Neural progenitor cell (in vitro differentiated cells): ENCODE data around the gene TTLL5. TPM values are rescaled to one million over a fixed set of nuclear protein-coding genes. Genes with fewer than 3 reads are reported as not detected.

Experiments
- DNase-seq: peaks from one replicate; pipeline ENCODE4 v3.0.0-alpha.2; 2016; ENCODE audit warnings: low spot score
- H2AFZ ChIP-seq: fragments of 200-600 bp; sonication (generic); replicated peaks from 2 replicates; pipeline ENCODE4 v1.6.1; 2016; ENCODE audit warnings: antibody characterized with exemption
- H3F3A ChIP-seq: fragments of 200-600 bp; sonication (generic); 2 replicates; pipeline ENCODE4 v1.6.1; 2016; ENCODE audit warnings: antibody characterized with exemption, low read depth
- H3K27ac ChIP-seq: fragments of 200-600 bp; sonication (generic); 2 replicates; pipeline ENCODE4 v1.5.1; 2016; ENCODE audit warnings: mild to moderate bottlenecking
- H3K27me3 ChIP-seq: fragments of 200-600 bp; sonication (generic); 2 replicates; pipeline ENCODE4 v1.6.1; 2016; ENCODE audit warnings: mild to moderate bottlenecking, moderate library complexity
- H3K36me3 ChIP-seq: fragments of 200-600 bp; sonication (generic); 2 replicates; pipeline ENCODE4 v1.5.1; 2016
- H3K4me1 ChIP-seq: fragments of 200-600 bp; sonication (generic); 2 replicates; pipeline ENCODE4 v1.6.1; 2016; ENCODE audit warnings: mixed run types
- H3K4me2 ChIP-seq: fragments of 200-600 bp; sonication (generic); 2 replicates; pipeline ENCODE4 v1.6.1; 2016
- H3K4me3 ChIP-seq: fragments of 200-600 bp; sonication (generic); 2 replicates; pipeline ENCODE4 v1.5.1; 2016
- H3K79me2 ChIP-seq: fragments of 200-600 bp; sonication (generic); 2 replicates; pipeline ENCODE4 v1.6.1; 2016; ENCODE audit warnings: low read depth
- H3K9ac ChIP-seq: fragments of 200-600 bp; sonication (generic); 2 replicates; pipeline ENCODE4 v1.6.1; 2016
- H3K9me3 ChIP-seq: fragments of 200-600 bp; sonication (generic); 2 replicates; pipeline ENCODE4 v1.5.1; 2016; ENCODE audit warnings: low read depth
- H4K20me1 ChIP-seq: fragments of 200-600 bp; sonication (generic); 2 replicates; pipeline ENCODE4 v1.6.1; 2016; ENCODE audit warnings: low read depth
- H3K27ac Mint-ChIP-seq: 3 replicates; pipeline ENCODE4 v1.8.0; 2021; ENCODE audit warnings: mixed read lengths
- H3K27me3 Mint-ChIP-seq: 2 replicates; pipeline ENCODE4 v1.8.0; 2022; ENCODE audit warnings: low read depth, mild to moderate bottlenecking, inconsistent platforms, moderate library complexity, mixed read lengths; ENCODE audit not compliant: insufficient read depth
- H3K36me3 Mint-ChIP-seq: 3 replicates; pipeline ENCODE4 v1.8.0; 2021; ENCODE audit warnings: mixed read lengths
- H3K4me1 Mint-ChIP-seq: 3 replicates; pipeline ENCODE4 v1.8.0; 2021; ENCODE audit warnings: mixed read lengths
- H3K4me3 Mint-ChIP-seq: 3 replicates; pipeline ENCODE4 v1.8.0; 2021; ENCODE audit warnings: mild to moderate bottlenecking, moderate library complexity, mixed read lengths
- H3K9me3 Mint-ChIP-seq: 3 replicates; pipeline ENCODE4 v1.8.0; 2020; ENCODE audit warnings: mixed read lengths
- EZH2 ChIP-seq: fragments of 200-600 bp; sonication (generic); IDR thresholded peaks from 2 replicates; pipeline ENCODE4 v1.6.1; 2017; ENCODE audit warnings: antibody characterized with exemption, mild to moderate bottlenecking, moderate library complexity
- EZH2phosphoT487 ChIP-seq: fragments of 200-600 bp; sonication (generic); IDR thresholded peaks from 2 replicates; pipeline ENCODE4 v1.6.1; 2017; ENCODE audit warnings: antibody characterized with exemption
- total RNA-seq: library from RNA; depleted of rRNA; stranded (reverse); fragments of >200 nt; gene quantifications from 2 replicates; pipeline ENCODE4 v1.2.3, GENCODE V29; 2015; ENCODE audit warnings: low replicate concordance
- TF ChIP-seq, protein P1 (sequence below): fragments of 200-600 bp; sonication (generic); IDR thresholded peaks from 2 replicates; pipeline ENCODE4 v1.5.1; 2017; ENCODE audit warnings: antibody characterized with exemption, mild to moderate bottlenecking

The TTLL5 gene
- total RNA-seq, 1 donor from 2014 or later: 61.4 TPM

DNA sequence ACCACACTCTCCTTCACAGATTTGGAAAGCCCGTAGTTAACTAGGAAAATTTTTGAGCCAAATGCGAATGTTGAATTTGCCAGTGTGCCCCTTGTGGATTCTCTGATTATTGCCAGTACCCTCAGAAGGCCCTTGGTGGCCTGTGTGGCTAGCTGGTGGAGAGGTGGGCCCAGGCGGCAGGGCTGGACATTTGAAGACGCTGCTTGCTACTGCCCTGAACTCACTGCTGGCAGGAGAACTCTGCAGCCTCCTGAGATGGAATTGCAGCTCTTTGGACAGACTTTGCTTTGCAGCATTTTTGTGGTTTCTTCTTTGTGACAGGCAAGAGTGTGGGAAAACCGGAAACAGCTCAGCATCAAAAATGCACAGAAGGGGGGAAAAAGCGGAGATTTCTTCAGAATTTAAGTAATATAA, 223.2 kb downstream of the TTLL5 start:
- no peak overlapping the region for H3K9ac ChIP-seq
- H3K4me2 ChIP-seq: no peak overlapping the region

DNA sequence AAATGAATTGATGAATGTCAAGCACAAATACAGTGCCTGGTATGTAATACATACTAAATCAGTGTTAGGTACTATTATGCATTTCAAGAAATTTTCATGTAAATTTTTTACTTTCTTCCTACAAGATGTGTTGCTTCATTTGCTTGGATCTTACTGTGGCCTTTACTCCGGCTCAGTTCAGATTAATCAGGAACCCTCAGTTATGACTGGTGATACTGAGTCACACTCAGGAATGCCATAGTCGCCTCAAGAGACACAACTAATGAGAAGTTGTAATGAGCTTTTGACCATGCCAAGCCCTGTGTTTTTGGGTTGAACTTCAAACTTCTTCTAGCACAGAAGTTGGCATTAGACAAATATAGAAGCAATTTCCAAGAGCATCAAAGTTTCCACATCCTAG, 224.8 kb downstream of the TTLL5 start:
- no peaks in the 10 kb centered on the region for H4K20me1 ChIP-seq
- no peak overlapping the region for H3K4me3 ChIP-seq
- H2AFZ ChIP-seq: no peak overlapping the region
- Mint-ChIP-seq H3K4me1 (peaks cover 7% of the 10 kb centered on the region), H3K9me3 (no peaks in the 10 kb centered on the region), H3K36me3 (peaks cover 12% of the 10 kb centered on the region), H3K27ac (no peak overlapping the region), H3K27me3 (peaks cover under 1% of the 10 kb centered on the region), H3K4me3 (no peak overlapping the region)
- no peaks in the 10 kb centered on the region for H3F3A ChIP-seq
- H3K27me3 ChIP-seq: no peaks in the 10 kb centered on the region
- no peaks in the 10 kb centered on the region for H3K79me2 ChIP-seq
- no peaks in the 10 kb centered on the region for H3K36me3 ChIP-seq
- DNase-seq: no peak
- H3K9ac ChIP-seq: no peak overlapping the region
- H3K4me2 ChIP-seq: no peak overlapping the region
- H3K9me3 ChIP-seq: no peaks in the 10 kb centered on the region
- no peak overlapping the region for H3K27ac ChIP-seq
- H3K4me1 ChIP-seq: no peaks in the 10 kb centered on the region
- TF ChIP-seq EZH2phosphoT487 (no peak), EZH2 (no peak)
- TF ChIP-seq, protein P1, sequence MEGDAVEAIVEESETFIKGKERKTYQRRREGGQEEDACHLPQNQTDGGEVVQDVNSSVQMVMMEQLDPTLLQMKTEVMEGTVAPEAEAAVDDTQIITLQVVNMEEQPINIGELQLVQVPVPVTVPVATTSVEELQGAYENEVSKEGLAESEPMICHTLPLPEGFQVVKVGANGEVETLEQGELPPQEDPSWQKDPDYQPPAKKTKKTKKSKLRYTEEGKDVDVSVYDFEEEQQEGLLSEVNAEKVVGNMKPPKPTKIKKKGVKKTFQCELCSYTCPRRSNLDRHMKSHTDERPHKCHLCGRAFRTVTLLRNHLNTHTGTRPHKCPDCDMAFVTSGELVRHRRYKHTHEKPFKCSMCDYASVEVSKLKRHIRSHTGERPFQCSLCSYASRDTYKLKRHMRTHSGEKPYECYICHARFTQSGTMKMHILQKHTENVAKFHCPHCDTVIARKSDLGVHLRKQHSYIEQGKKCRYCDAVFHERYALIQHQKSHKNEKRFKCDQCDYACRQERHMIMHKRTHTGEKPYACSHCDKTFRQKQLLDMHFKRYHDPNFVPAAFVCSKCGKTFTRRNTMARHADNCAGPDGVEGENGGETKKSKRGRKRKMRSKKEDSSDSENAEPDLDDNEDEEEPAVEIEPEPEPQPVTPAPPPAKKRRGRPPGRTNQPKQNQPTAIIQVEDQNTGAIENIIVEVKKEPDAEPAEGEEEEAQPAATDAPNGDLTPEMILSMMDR: no peak

More for the DNA sequence above, 223.2 kb downstream of the TTLL5 start:
- no peak overlapping the region for H3K4me3 ChIP-seq
- no peaks in the 10 kb centered on the region for H3K36me3 ChIP-seq
- no peaks in the 10 kb centered on the region for H3K79me2 ChIP-seq
- H3K9me3 ChIP-seq: no peaks in the 10 kb centered on the region
- TF ChIP-seq EZH2phosphoT487: no peak
- TF ChIP-seq, protein P1: peak; percentile 49
- DNase-seq: peak; percentile 11
- peaks cover 7% of the 10 kb centered on the region for H3K4me1 Mint-ChIP-seq
- no peak overlapping the region for H3K27ac Mint-ChIP-seq
- no peaks in the 10 kb centered on the region for H3F3A ChIP-seq
- H3K4me3 Mint-ChIP-seq: no peak overlapping the region
- H2AFZ ChIP-seq: no peak overlapping the region
- H3K36me3 Mint-ChIP-seq: peaks cover 12% of the 10 kb centered on the region
- peaks cover 2% of the 10 kb centered on the region for H3K27me3 Mint-ChIP-seq
- no peak overlapping the region for H3K27ac ChIP-seq
- no peaks in the 10 kb centered on the region for H3K27me3 ChIP-seq
- no peaks in the 10 kb centered on the region for H4K20me1 ChIP-seq
- H3K9me3 Mint-ChIP-seq: no peaks in the 10 kb centered on the region
- no peaks in the 10 kb centered on the region for H3K4me1 ChIP-seq

DNA sequence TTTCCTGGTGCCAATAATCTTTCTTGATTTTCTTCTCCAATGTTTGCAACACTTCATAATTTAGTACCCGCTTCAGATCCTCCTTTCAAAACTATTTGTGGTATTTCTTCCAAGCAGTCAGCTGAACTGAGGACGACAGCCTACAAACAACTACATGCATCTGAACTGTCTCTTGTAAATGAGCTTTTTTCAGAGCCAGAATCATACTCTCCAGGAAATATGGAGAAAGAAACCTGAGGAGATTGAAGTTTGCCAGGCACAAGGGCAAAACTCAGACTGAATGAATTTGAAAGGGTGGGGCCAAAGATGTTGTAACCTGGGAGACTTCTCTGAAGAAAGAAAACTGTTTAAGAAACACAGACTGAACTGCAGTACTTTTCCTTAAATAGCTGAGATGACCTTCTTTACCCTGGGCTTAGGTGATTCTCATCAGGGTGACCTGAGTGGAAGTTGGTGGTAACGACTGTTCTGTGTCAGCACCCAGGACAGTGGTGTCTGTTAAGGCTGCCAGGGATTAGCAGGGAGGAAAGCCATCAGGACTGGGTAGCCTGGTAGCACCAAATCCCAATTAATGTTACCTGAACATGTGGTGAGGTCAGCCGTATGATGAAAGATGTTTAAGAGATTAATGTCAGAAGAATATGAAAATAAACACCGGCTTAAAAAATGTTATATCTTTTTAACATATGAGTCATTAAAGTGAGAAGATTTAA, 225.7 kb downstream of the TTLL5 start:
- no peak overlapping the region for H3K27ac Mint-ChIP-seq
- H3F3A ChIP-seq: no peaks in the 10 kb centered on the region
- H3K4me2 ChIP-seq: no peak overlapping the region
- no peaks in the 10 kb centered on the region for H4K20me1 ChIP-seq
- H3K9ac ChIP-seq: no peak overlapping the region
- peaks cover 18% of the 10 kb centered on the region for H3K36me3 Mint-ChIP-seq
- no peaks in the 10 kb centered on the region for H3K27me3 ChIP-seq
- no peaks in the 10 kb centered on the region for H3K9me3 Mint-ChIP-seq
- no peaks in the 10 kb centered on the region for H3K36me3 ChIP-seq
- H3K4me3 Mint-ChIP-seq: no peak overlapping the region
- H3K4me1 Mint-ChIP-seq: peaks cover 7% of the 10 kb centered on the region
- no peaks in the 10 kb centered on the region for H3K79me2 ChIP-seq
- H3K9me3 ChIP-seq: no peaks in the 10 kb centered on the region
- no peak overlapping the region for H3K27ac ChIP-seq
- no peak for DNase-seq
- no peak overlapping the region for H3K4me3 ChIP-seq
- TF ChIP-seq, protein P1: no peak
- no peak for TF ChIP-seq EZH2phosphoT487
- no peak for TF ChIP-seq EZH2
- H3K4me1 ChIP-seq: no peaks in the 10 kb centered on the region
- no peaks in the 10 kb centered on the region for H3K27me3 Mint-ChIP-seq
- no peak overlapping the region for H2AFZ ChIP-seq
